HepG2 (cell line): ENCODE data around the gene H2AZ1. TPM values are rescaled to one million over a fixed set of nuclear protein-coding genes. Genes with fewer than 3 reads are reported as not detected.

Source experiments
- CREB1 ChIP-seq, 2 experiments: fragments of 450-650 bp in 1 of 2; IDR thresholded peaks; 2 replicates each; pipeline ENCODE4 v1.6.1; 2016 to 2017; ENCODE audit warnings: control low read depth in 1 of 2, mild to moderate bottlenecking in 1 of 2, missing compliant biosample characterization in 1 of 2, missing genetic modification characterization in 1 of 2
- CREBL2 ChIP-seq: sonication (generic); formaldehyde crosslinking; IDR thresholded peaks from 2 replicates; pipeline ENCODE4 v1.8.1; 2023; ENCODE audit warnings: missing genetic modification reagents, mild to moderate bottlenecking, borderline replicate concordance
- IKZF1 ChIP-seq: fragments of 450-650 bp; IDR thresholded peaks from 2 replicates; pipeline ENCODE4 v1.7.1; 2016
- JDP2 ChIP-seq: sonication (generic); formaldehyde crosslinking; IDR thresholded peaks from 2 replicates; pipeline ENCODE4 v1.8.1; 2022; ENCODE audit warnings: missing genetic modification reagents, borderline replicate concordance
- MAF1 ChIP-seq: sonication (generic); formaldehyde crosslinking; IDR thresholded peaks from 2 replicates; pipeline ENCODE4 v1.5.0; 2020; ENCODE audit warnings: missing genetic modification reagents, borderline replicate concordance
- NKX3-1 ChIP-seq: sonication (generic); formaldehyde crosslinking; IDR thresholded peaks from 2 replicates; pipeline ENCODE4 v1.5.0; 2020; ENCODE audit warnings: missing genetic modification reagents
- RERE ChIP-seq: IDR thresholded peaks from 2 replicates; pipeline ENCODE4 v1.6.1; 2016; ENCODE audit warnings: low read depth, missing genetic modification reagents, missing compliant biosample characterization
- SIN3B ChIP-seq: fragments of 150-350 bp; IDR thresholded peaks from 2 replicates; pipeline ENCODE4 v1.6.1; 2014; ENCODE audit warnings: low read length
- TOE1 ChIP-seq: sonication (generic); formaldehyde crosslinking; IDR thresholded peaks from 2 replicates; pipeline ENCODE4 v1.4.0; 2020; ENCODE audit warnings: mild to moderate bottlenecking, missing genetic modification reagents
- ZBED4 ChIP-seq: sonication (generic); formaldehyde crosslinking; IDR thresholded peaks from 2 replicates; pipeline ENCODE4 v1.4.0; 2020; ENCODE audit warnings: missing genetic modification reagents, borderline replicate concordance
- ZFP62 ChIP-seq: sonication (generic); formaldehyde crosslinking; IDR thresholded peaks from 2 replicates; pipeline ENCODE4 v1.4.0; 2020; ENCODE audit warnings: missing genetic modification reagents
- ZNF17 ChIP-seq: sonication (generic); formaldehyde crosslinking; IDR thresholded peaks from 2 replicates; pipeline ENCODE4 v1.5.0; 2020; ENCODE audit warnings: mild to moderate bottlenecking, missing genetic modification reagents
- ZNF18 ChIP-seq: sonication (generic); formaldehyde crosslinking; IDR thresholded peaks from 2 replicates; pipeline ENCODE4 v1.8.0; 2022; ENCODE audit warnings: mild to moderate bottlenecking, missing genetic modification reagents; ENCODE audit not compliant: insufficient replicate concordance
- ZNF331 ChIP-seq: sonication (generic); formaldehyde crosslinking; IDR thresholded peaks from 2 replicates; pipeline ENCODE4 v1.4.0; 2020; ENCODE audit warnings: missing genetic modification reagents
- ZNF430 ChIP-seq: sonication (generic); formaldehyde crosslinking; IDR thresholded peaks from 2 replicates; pipeline ENCODE4 v1.9.0; 2021; ENCODE audit warnings: mild to moderate bottlenecking, missing genetic modification reagents
- ZNF501 ChIP-seq: sonication (generic); formaldehyde crosslinking; IDR thresholded peaks from 2 replicates; pipeline ENCODE4 v1.5.1; 2020; ENCODE audit warnings: mild to moderate bottlenecking, moderate library complexity, missing genetic modification reagents
- ZNF569 ChIP-seq: sonication (generic); formaldehyde crosslinking; IDR thresholded peaks from 2 replicates; pipeline ENCODE4 v1.5.0; 2020; ENCODE audit warnings: mild to moderate bottlenecking, missing genetic modification reagents, moderate library complexity, borderline replicate concordance
- ZNF672 ChIP-seq: sonication (generic); formaldehyde crosslinking; IDR thresholded peaks from 2 replicates; pipeline ENCODE4 v1.8.1; 2022; ENCODE audit warnings: missing genetic modification reagents
- polyA plus RNA-seq, 8 experiments: library from polyadenylated mRNA; depleted of rRNA in 3 of 8; stranded (reverse) in 7 of 8; unstranded in 1 of 8; fragments of >200 nt; fragmentation: Illumina TruSeq in 4 of 8; extraction: Trizol in 4 of 8; gene quantifications; 2 replicates each; pipeline versions ENCODE4 v1.2.1 to v1.2.3, GENCODE V29; 2011 to 2016; ENCODE audit warnings: low read depth in 4 of 8, missing spikeins in 1 of 8, mixed read lengths in 1 of 8; ENCODE audit not compliant: insufficient read depth in 1 of 8
- total RNA-seq, 5 experiments: library from RNA; depleted of rRNA; stranded (reverse); fragments of >200 nt; fragmentation: Illumina TruSeq; extraction: Trizol; gene quantifications; 2 replicates each; pipeline ENCODE4 v1.2.3, GENCODE V29; 2016; ENCODE audit warnings: low read depth in 1 of 5

Gene H2AZ1
- total and polyA plus RNA-seq, 2 of the 13 experiments (the other 11 are each of a cell fraction or from before 2014, with no cell fraction given), result 301 to 574 TPM

- TF ChIP-seq ZNF331 (CRISPR knock-in tag) (peak; percentile 25; the same call in 1 of the 2 replicates), MAF1 (CRISPR knock-in tag) (peak; percentile 43; the same call in 1 of the 2 replicates), ZNF17 (CRISPR knock-in tag) (0 out of 2 replicates have a peak, but pooled peaks have one; percentile 61), NKX3-1 (CRISPR knock-in tag) (no peak; the same call in 1 of the 2 replicates), SIN3B (no peak), CREBL2 (peak; percentile 16; the same call in 1 of the 2 replicates), ZNF501 (CRISPR knock-in tag) (no peak), ZNF569 (CRISPR knock-in tag) (no peak), ZNF672 (CRISPR knock-in tag) (no peak), IKZF1 (no peak), JDP2 (CRISPR knock-in tag) (no peak), RERE (CRISPR knock-in tag) (no peak), ZNF430 (CRISPR knock-in tag) (peak; percentile 80; the same call in 1 of the 2 replicates), CREB1 (IDR thresholded peaks at IDR 0.05) (no peak), CREB1 (CRISPR knock-in tag; IDR thresholded peaks at IDR 0.05) (no peak), TOE1 (CRISPR knock-in tag) (no peak), ZBED4 (CRISPR knock-in tag) (peak; percentile 77; the same call in 1 of the 2 replicates), ZFP62 (CRISPR knock-in tag) (no peak), ZNF18 (no peak)
Measured at GRCh38 chr4:99946356-99947189, 3.5 kb downstream of the H2AZ1 start, which contains the start of gene DNAJB14 (continued).
